Panc1 (cell line): Measurements from ENCODE around the gene HLA-DMB.

Experiments
- POLR2AphosphoS5 ChIP-seq: IDR thresholded peaks from 2 replicates; pipeline ENCODE4 v1.6.1; 2012; ENCODE audit warnings: mild to moderate bottlenecking, low read depth, low read length, moderate library complexity
- TF ChIP-seq, protein P1 (sequence below): fragments of 450-650 bp; IDR thresholded peaks from 2 replicates; pipeline ENCODE4 v1.5.1; 2017; ENCODE audit warnings: mild to moderate bottlenecking

GRCh38 chr6:32973144-32974015 is 32.6 kb upstream of the HLA-DMB start:
- TF ChIP-seq POLR2AphosphoS5, result no peak; the same call in 1 of the 2 replicates
- TF ChIP-seq, protein P1, sequence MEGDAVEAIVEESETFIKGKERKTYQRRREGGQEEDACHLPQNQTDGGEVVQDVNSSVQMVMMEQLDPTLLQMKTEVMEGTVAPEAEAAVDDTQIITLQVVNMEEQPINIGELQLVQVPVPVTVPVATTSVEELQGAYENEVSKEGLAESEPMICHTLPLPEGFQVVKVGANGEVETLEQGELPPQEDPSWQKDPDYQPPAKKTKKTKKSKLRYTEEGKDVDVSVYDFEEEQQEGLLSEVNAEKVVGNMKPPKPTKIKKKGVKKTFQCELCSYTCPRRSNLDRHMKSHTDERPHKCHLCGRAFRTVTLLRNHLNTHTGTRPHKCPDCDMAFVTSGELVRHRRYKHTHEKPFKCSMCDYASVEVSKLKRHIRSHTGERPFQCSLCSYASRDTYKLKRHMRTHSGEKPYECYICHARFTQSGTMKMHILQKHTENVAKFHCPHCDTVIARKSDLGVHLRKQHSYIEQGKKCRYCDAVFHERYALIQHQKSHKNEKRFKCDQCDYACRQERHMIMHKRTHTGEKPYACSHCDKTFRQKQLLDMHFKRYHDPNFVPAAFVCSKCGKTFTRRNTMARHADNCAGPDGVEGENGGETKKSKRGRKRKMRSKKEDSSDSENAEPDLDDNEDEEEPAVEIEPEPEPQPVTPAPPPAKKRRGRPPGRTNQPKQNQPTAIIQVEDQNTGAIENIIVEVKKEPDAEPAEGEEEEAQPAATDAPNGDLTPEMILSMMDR, result no peak
